GM13977 (cell line): Measurements from ENCODE around the gene EEF1B2.
"Not testable (repeated sequence)": the region's sequence is repeated elsewhere in the genome, so short reads cannot be mapped to it uniquely, and the experiment has no call there.

Experiments used
- DNase-seq: peaks from one replicate; pipeline ENCODE4 v3.0.0; 2012; ENCODE audit warnings: low spot score
- in situ Hi-C: fragments of 300-500 bp; cut with MboI; formaldehyde crosslinking; loops from one replicate; pipeline ENCODE4 v1.12.0; 2022; ENCODE audit warnings: low sequenced_read_pairs, low pct_unique_long_range_greater_than_20kb, mixed read lengths, inconsistent platforms; ENCODE audit not compliant: unreplicated experiment
- TF ChIP-seq, protein P1 (sequence below): IDR thresholded peaks from 2 replicates; pipeline ENCODE4 v1.5.1; 2012; ENCODE audit warnings: mild to moderate bottlenecking, control low read depth; ENCODE audit not compliant: insufficient read depth; ENCODE audit errors: extremely low read depth, missing control alignments

EEF1B2 gene

GRCh38 chr2:206164261-206164862 is 4.7 kb downstream of the EEF1B2 start:
- TF ChIP-seq, protein P1, sequence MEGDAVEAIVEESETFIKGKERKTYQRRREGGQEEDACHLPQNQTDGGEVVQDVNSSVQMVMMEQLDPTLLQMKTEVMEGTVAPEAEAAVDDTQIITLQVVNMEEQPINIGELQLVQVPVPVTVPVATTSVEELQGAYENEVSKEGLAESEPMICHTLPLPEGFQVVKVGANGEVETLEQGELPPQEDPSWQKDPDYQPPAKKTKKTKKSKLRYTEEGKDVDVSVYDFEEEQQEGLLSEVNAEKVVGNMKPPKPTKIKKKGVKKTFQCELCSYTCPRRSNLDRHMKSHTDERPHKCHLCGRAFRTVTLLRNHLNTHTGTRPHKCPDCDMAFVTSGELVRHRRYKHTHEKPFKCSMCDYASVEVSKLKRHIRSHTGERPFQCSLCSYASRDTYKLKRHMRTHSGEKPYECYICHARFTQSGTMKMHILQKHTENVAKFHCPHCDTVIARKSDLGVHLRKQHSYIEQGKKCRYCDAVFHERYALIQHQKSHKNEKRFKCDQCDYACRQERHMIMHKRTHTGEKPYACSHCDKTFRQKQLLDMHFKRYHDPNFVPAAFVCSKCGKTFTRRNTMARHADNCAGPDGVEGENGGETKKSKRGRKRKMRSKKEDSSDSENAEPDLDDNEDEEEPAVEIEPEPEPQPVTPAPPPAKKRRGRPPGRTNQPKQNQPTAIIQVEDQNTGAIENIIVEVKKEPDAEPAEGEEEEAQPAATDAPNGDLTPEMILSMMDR, result peak; percentile 63
- no peak for DNase-seq
- in situ Hi-C loops, result no loop called here

GRCh38 chr2:206168230-206168629 is 8.5 kb downstream of the EEF1B2 start:
- DNase-seq, in situ Hi-C loops: not testable (repeated sequence)

GRCh38 chr2:206171624-206172397 is 12.1 kb downstream of the EEF1B2 start:
- in situ Hi-C loops, DNase-seq: not testable (repeated sequence)

- DNase-seq, result no peak
- TF ChIP-seq, protein P1, result no peak
- in situ Hi-C loops, result no loop called here
Measured at GRCh38 chr2:206173147-206173546, 13.5 kb downstream of the EEF1B2 start.

DNA sequence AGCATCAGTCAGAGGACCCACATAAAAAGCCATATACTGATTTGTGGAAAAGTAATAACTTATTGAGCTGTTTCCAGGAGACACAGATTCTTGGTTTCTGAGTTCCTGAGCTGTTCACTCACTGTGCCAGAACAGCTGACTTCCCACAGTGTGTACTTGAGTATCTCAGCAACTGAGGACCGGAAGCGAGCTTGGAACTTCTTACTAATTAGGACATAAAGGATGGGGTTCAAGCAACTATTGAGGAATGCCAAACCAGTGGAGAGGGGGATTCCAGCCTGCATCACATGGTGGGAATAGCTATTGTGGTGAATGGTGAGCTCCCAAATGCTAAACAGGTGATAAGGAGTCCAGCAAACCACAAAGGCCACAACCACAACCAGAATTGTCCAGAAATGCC is 16.4 kb downstream of the EEF1B2 start:
- in situ Hi-C loops, result no loop called here
- TF ChIP-seq, protein P1, result no peak
- no peak for DNase-seq

DNA sequence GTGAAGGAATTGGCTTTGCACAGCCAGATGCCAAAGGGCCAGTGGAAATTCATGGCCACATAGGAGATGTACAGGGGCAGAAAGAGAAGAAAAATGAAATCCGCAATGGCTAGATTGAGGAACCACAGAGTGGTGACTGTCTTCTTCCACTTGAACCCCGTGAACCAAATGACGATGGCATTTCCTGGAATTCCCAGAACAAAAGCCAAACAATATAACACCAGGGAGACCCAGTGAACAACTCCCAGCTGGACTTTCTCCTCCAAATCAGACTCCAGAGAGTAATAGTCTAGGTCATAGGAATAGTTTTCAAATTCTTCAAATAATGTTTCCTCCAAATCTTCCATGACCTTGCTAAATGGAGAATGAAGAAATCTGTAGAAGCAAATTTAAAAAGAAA is 17.2 kb downstream of the EEF1B2 start:
- TF ChIP-seq, protein P1, result no peak
- in situ Hi-C loops, result no loop called here

GRCh38 chr2:206181526-206181925 is 21.8 kb downstream of the EEF1B2 start:
- in situ Hi-C loops, DNase-seq: not testable (repeated sequence)

More for the DNA sequence above, 17.2 kb downstream of the EEF1B2 start:
- DNase-seq, result no peak

GRCh38 chr2:206189691-206190090 is 30.0 kb downstream of the EEF1B2 start:
- TF ChIP-seq, protein P1, result no peak
- in situ Hi-C loops, result no loop called here
- no peak for DNase-seq
